ENCODE data around the gene NHLRC1. TPM values are rescaled to one million over a fixed set of nuclear protein-coding genes. Genes with fewer than 3 reads are reported as not detected.

The NHLRC1 gene
- total RNA-seq, 1 donor = 2.9 TPM

- no peaks in the 10 kb centered on the region for H4K20me1 ChIP-seq (ENCODE audit: insufficient read depth, low read length)
- TF ChIP-seq, protein P1, sequence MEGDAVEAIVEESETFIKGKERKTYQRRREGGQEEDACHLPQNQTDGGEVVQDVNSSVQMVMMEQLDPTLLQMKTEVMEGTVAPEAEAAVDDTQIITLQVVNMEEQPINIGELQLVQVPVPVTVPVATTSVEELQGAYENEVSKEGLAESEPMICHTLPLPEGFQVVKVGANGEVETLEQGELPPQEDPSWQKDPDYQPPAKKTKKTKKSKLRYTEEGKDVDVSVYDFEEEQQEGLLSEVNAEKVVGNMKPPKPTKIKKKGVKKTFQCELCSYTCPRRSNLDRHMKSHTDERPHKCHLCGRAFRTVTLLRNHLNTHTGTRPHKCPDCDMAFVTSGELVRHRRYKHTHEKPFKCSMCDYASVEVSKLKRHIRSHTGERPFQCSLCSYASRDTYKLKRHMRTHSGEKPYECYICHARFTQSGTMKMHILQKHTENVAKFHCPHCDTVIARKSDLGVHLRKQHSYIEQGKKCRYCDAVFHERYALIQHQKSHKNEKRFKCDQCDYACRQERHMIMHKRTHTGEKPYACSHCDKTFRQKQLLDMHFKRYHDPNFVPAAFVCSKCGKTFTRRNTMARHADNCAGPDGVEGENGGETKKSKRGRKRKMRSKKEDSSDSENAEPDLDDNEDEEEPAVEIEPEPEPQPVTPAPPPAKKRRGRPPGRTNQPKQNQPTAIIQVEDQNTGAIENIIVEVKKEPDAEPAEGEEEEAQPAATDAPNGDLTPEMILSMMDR (IDR thresholded peaks at IDR 0.05; ENCODE audit: extremely low read depth, low read depth, low read length) = no peak
- H3K4me2 ChIP-seq (ENCODE audit: insufficient read depth, low read length) = no peak overlapping the region
- no peak overlapping the region for H3K4me3 ChIP-seq (ENCODE audit: insufficient read depth, low read length)
- no peaks in the 10 kb centered on the region for H3K79me2 ChIP-seq (ENCODE audit: insufficient read depth, low read length)
- DNase-seq (ENCODE audit: insufficient read length, low spot score, missing footprints) = no peak
- H3K4me1 ChIP-seq (ENCODE audit: insufficient read depth, low read length) = peaks cover 8% of the 10 kb centered on the region
- no peaks in the 10 kb centered on the region for H3K27me3 ChIP-seq (ENCODE audit: insufficient read depth, low read length)
- H3K36me3 ChIP-seq (ENCODE audit: insufficient read depth, low read length) = no peaks in the 10 kb centered on the region
- no peaks in the 10 kb centered on the region for H3K9me3 ChIP-seq (ENCODE audit: low read depth, low read length)
- no peak overlapping the region for H3K27ac ChIP-seq (ENCODE audit: low read depth, low read length)
- no peak overlapping the region for H2AFZ ChIP-seq (ENCODE audit: low read length)
These were observed 23.0 kb downstream of the NHLRC1 start for GRCh38 chr6:18099511-18099910.

DNA sequence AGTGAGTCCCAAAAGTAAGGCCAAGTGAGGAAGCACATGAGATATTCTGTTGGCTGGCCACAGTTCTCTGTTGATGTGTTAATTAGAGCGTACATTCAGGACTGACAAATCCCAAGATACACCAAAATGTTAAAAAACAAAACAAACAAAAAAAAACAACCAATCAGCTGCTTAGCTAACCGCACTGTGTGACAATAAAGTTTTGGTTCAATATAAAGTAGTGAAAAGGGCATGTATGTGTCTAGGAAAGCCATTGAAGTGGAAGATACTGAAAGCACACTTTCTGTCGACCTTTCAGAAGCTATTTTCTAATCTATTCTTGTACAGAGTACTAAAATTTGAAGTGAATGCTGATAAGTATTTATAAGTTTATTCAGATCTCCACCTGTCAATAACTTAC lies 26.1 kb downstream of the NHLRC1 start:
- TF ChIP-seq, protein P1 (IDR thresholded peaks at IDR 0.05; ENCODE audit: extremely low read depth, low read depth, low read length) = no peak
- Histone ChIP-seq H3K79me2 (ENCODE audit: insufficient read depth, low read length) (no peaks in the 10 kb centered on the region), H4K20me1 (ENCODE audit: insufficient read depth, low read length) (no peaks in the 10 kb centered on the region), H3K27ac (ENCODE audit: low read depth, low read length) (no peak overlapping the region), H3K4me1 (ENCODE audit: insufficient read depth, low read length) (peaks cover 5% of the 10 kb centered on the region), H3K36me3 (ENCODE audit: insufficient read depth, low read length) (no peaks in the 10 kb centered on the region), H3K27me3 (ENCODE audit: insufficient read depth, low read length) (no peaks in the 10 kb centered on the region), H3K9me3 (ENCODE audit: low read depth, low read length) (no peaks in the 10 kb centered on the region), H2AFZ (ENCODE audit: low read length) (no peak overlapping the region), H3K4me2 (ENCODE audit: insufficient read depth, low read length) (no peak overlapping the region), H3K4me3 (ENCODE audit: insufficient read depth, low read length) (no peak overlapping the region)
- DNase-seq (ENCODE audit: insufficient read length, low spot score, missing footprints) = no peak

DNA sequence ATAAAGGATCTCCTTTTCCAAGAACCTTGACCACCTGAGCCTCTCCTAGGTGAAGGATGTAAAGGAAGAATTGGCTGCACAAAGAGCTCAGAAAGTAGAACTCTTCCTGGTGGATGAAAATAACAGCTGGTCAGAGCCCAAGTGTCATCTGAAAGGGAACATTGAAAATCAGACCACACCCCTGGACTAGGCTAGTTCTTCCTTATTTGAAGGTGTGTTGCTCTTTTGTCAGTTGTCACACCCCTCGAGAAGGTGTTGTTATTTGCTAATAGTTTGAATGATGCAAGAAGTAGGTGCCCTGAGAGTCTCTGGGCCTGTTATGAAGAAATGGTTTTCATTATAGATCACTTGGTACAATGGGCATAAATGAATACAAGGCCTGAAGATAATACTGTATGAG lies 31.1 kb downstream of the NHLRC1 start:
- Histone ChIP-seq H3K27me3 (ENCODE audit: insufficient read depth, low read length) (no peaks in the 10 kb centered on the region), H3K4me1 (ENCODE audit: insufficient read depth, low read length) (no peaks in the 10 kb centered on the region), H3K36me3 (ENCODE audit: insufficient read depth, low read length) (no peaks in the 10 kb centered on the region), H4K20me1 (ENCODE audit: insufficient read depth, low read length) (no peaks in the 10 kb centered on the region), H2AFZ (ENCODE audit: low read length) (no peak overlapping the region), H3K4me2 (ENCODE audit: insufficient read depth, low read length) (no peak overlapping the region), H3K27ac (ENCODE audit: low read depth, low read length) (no peak overlapping the region), H3K9me3 (ENCODE audit: low read depth, low read length) (no peaks in the 10 kb centered on the region), H3K79me2 (ENCODE audit: insufficient read depth, low read length) (no peaks in the 10 kb centered on the region), H3K4me3 (ENCODE audit: insufficient read depth, low read length) (no peak overlapping the region)
- DNase-seq (ENCODE audit: insufficient read length, low spot score, missing footprints) = no peak
- TF ChIP-seq, protein P1 (IDR thresholded peaks at IDR 0.05; ENCODE audit: extremely low read depth, low read depth, low read length) = no peak

- Histone ChIP-seq H3K4me3 (ENCODE audit: insufficient read depth, low read length) (no peak overlapping the region), H3K27ac (ENCODE audit: low read depth, low read length) (no peak overlapping the region), H4K20me1 (ENCODE audit: insufficient read depth, low read length) (no peaks in the 10 kb centered on the region), H2AFZ (ENCODE audit: low read length) (no peak overlapping the region), H3K9me3 (ENCODE audit: low read depth, low read length) (no peaks in the 10 kb centered on the region), H3K27me3 (ENCODE audit: insufficient read depth, low read length) (no peaks in the 10 kb centered on the region), H3K4me1 (ENCODE audit: insufficient read depth, low read length) (no peaks in the 10 kb centered on the region), H3K4me2 (ENCODE audit: insufficient read depth, low read length) (no peak overlapping the region), H3K36me3 (ENCODE audit: insufficient read depth, low read length) (no peaks in the 10 kb centered on the region), H3K79me2 (ENCODE audit: insufficient read depth, low read length) (no peaks in the 10 kb centered on the region)
- no peak for DNase-seq (ENCODE audit: insufficient read length, low spot score, missing footprints)
- TF ChIP-seq, protein P1 (IDR thresholded peaks at IDR 0.05; ENCODE audit: extremely low read depth, low read depth, low read length) = no peak
These were observed 32.1 kb downstream of the NHLRC1 start for GRCh38 chr6:18090349-18090786.

All from osteoblast (primary cell).